ENCODE results near the gene MCCC2.
A peak's percentile ranks its signal among the peaks of the same experiment; 100 is the strongest.
"Not testable (repeated sequence)": the region's sequence is repeated elsewhere in the genome, so short reads cannot be mapped to it uniquely, and the experiment has no call there.

The MCCC2 gene

GRCh38 chr5:71573591-71573990 lies 13.5 kb upstream of the MCCC2 start:
- no peak for TF ChIP-seq CTCF (IDR thresholded peaks at IDR 0.05; ENCODE audit: low read depth, low read length, missing control alignments)
- DNase-seq (ENCODE audit: extremely low read depth, low read depth) = no peak
- no peak overlapping the region for H3K4me3 ChIP-seq (replicated peaks; ENCODE audit: low read depth, low read length)

- H3K4me3 ChIP-seq (replicated peaks; ENCODE audit: low read depth, low read length); DNase-seq (ENCODE audit: extremely low read depth, low read depth): not testable (repeated sequence)
Measured at GRCh38 chr5:71575588-71575987, 11.6 kb upstream of the MCCC2 start.

- TF ChIP-seq CTCF (IDR thresholded peaks at IDR 0.05; ENCODE audit: low read depth, low read length, missing control alignments) = no peak
- no peak overlapping the region for H3K4me3 ChIP-seq (replicated peaks; ENCODE audit: low read depth, low read length)
- no peak for DNase-seq (ENCODE audit: extremely low read depth, low read depth)
Measured at GRCh38 chr5:71576241-71576640, 10.9 kb upstream of the MCCC2 start.

GRCh38 chr5:71577839-71578238 lies 9.3 kb upstream of the MCCC2 start:
- not testable (repeated sequence) for H3K4me3 ChIP-seq (replicated peaks; ENCODE audit: low read depth, low read length); DNase-seq (ENCODE audit: extremely low read depth, low read depth)

GRCh38 chr5:71582945-71583584 lies 4.1 kb upstream of the MCCC2 start:
- no peak for TF ChIP-seq CTCF (IDR thresholded peaks at IDR 0.05; ENCODE audit: low read depth, low read length, missing control alignments)
- no peak overlapping the region for H3K4me3 ChIP-seq (replicated peaks; ENCODE audit: low read depth, low read length)
- no peak for DNase-seq (ENCODE audit: extremely low read depth, low read depth)

- peak; percentile 1 for DNase-seq (ENCODE audit: extremely low read depth, low read depth)
- TF ChIP-seq CTCF (IDR thresholded peaks at IDR 0.05; ENCODE audit: low read depth, low read length, missing control alignments) = no peak
- peak overlapping the region; percentile 76 for H3K4me3 ChIP-seq (replicated peaks; ENCODE audit: low read depth, low read length)
Measured at GRCh38 chr5:71586052-71586940, 844 bp upstream of the MCCC2 start.

GRCh38 chr5:71587766-71588532 lies 809 bp downstream of the MCCC2 start:
- DNase-seq (ENCODE audit: extremely low read depth, low read depth) = no peak
- no peak for TF ChIP-seq CTCF (IDR thresholded peaks at IDR 0.05; ENCODE audit: low read depth, low read length, missing control alignments)
- peak overlapping the region; percentile 76 for H3K4me3 ChIP-seq (replicated peaks; ENCODE audit: low read depth, low read length)

Measured in HFF-Myc (cell line).